HepG2 (cell line): ENCODE data around the gene THOC7. TPM values are rescaled to one million over a fixed set of nuclear protein-coding genes. Genes with fewer than 3 reads are reported as not detected.

Experiments
- GABPB1 ChIP-seq: IDR thresholded peaks from 2 replicates; pipeline ENCODE4 v1.6.1; 2016; ENCODE audit warnings: mild to moderate bottlenecking, missing genetic modification reagents, moderate library complexity, missing compliant biosample characterization
- GATAD2A ChIP-seq: IDR thresholded peaks from 2 replicates; pipeline ENCODE4 v1.6.1; 2016
- HES4 ChIP-seq: sonication (generic); formaldehyde crosslinking; IDR thresholded peaks from 2 replicates; pipeline ENCODE4 v1.9.0; 2021; ENCODE audit warnings: mild to moderate bottlenecking, missing genetic modification reagents, borderline replicate concordance
- LCORL ChIP-seq, 2 experiments: fragments of 450-650 bp in 1 of 2; sonication (generic) in 1 of 2; formaldehyde crosslinking in 1 of 2; IDR thresholded peaks; 2 replicates each; pipeline versions ENCODE4 v1.5.0 to v1.6.1; 2017 to 2020; ENCODE audit warnings: antibody characterized with exemption in 1 of 2, missing genetic modification reagents in 1 of 2
- MATR3 ChIP-seq: sonication (generic); formaldehyde crosslinking; IDR thresholded peaks from 2 replicates; pipeline ENCODE4 v1.4.0; 2020; ENCODE audit warnings: missing genetic modification reagents
- NR2F1 ChIP-seq, 2 experiments: fragments of 450-650 bp in 1 of 2; formaldehyde crosslinking in 1 of 2; IDR thresholded peaks; 2 replicates each; pipeline versions ENCODE4 v1.5.0 to v1.6.1; 2016 to 2020; ENCODE audit warnings: mild to moderate bottlenecking in 1 of 2, missing compliant biosample characterization in 1 of 2, missing genetic modification reagents in 1 of 2, moderate library complexity in 1 of 2
- PHF8 ChIP-seq: sonication (generic); formaldehyde crosslinking; IDR thresholded peaks from 2 replicates; pipeline ENCODE4 v1.5.0; 2020; ENCODE audit warnings: missing genetic modification reagents
- POGK ChIP-seq: sonication (generic); formaldehyde crosslinking; conservative IDR thresholded peaks from 2 replicates; pipeline ENCODE4 v1.8.0; 2022; ENCODE audit warnings: mild to moderate bottlenecking, moderate library complexity, missing genetic modification reagents
- RFX5 ChIP-seq: IDR thresholded peaks from 2 replicates; pipeline ENCODE4 v1.6.1; 2011; ENCODE audit warnings: low read depth, low read length, improper control_type of control experiment
- RNF2 ChIP-seq: fragments of 450-650 bp; conservative IDR thresholded peaks from 2 replicates; pipeline ENCODE4 v1.6.1; 2016; ENCODE audit warnings: low read depth
- SNAPC5 ChIP-seq: sonication (generic); formaldehyde crosslinking; IDR thresholded peaks from 2 replicates; pipeline ENCODE4 v1.8.1; 2023; ENCODE audit warnings: mild to moderate bottlenecking, missing genetic modification reagents, borderline replicate concordance
- TBP ChIP-seq: sonication (generic); formaldehyde crosslinking; IDR thresholded peaks from 2 replicates; pipeline ENCODE4 v1.5.0; 2020; ENCODE audit warnings: missing genetic modification reagents
- TBX2 ChIP-seq: sonication (generic); formaldehyde crosslinking; IDR thresholded peaks from 2 replicates; pipeline ENCODE4 v1.5.0; 2020; ENCODE audit warnings: missing genetic modification reagents, mild to moderate bottlenecking, borderline replicate concordance
- TOPORS ChIP-seq: sonication (generic); formaldehyde crosslinking; IDR thresholded peaks from 2 replicates; pipeline ENCODE4 v1.8.0; 2023; ENCODE audit warnings: mild to moderate bottlenecking, missing genetic modification reagents
- YY1 ChIP-seq: IDR thresholded peaks from 2 replicates; pipeline ENCODE4 v1.6.1; 2011; ENCODE audit warnings: low read length, low read depth, moderate library complexity, mild to moderate bottlenecking; ENCODE audit not compliant: insufficient read depth, insufficient replicate concordance
- ZBTB26 ChIP-seq: IDR thresholded peaks from 2 replicates; pipeline ENCODE4 v1.6.1; 2016; ENCODE audit warnings: missing compliant biosample characterization, missing genetic modification reagents, borderline replicate concordance
- ZFYVE20 ChIP-seq: sonication (generic); formaldehyde crosslinking; IDR thresholded peaks from 2 replicates; pipeline ENCODE4 v1.8.0; 2023; ENCODE audit warnings: low read depth, mild to moderate bottlenecking, moderate library complexity, missing genetic modification reagents, borderline replicate concordance
- ZNF3 ChIP-seq: IDR thresholded peaks from 2 replicates; pipeline ENCODE4 v1.7.0; 2017; ENCODE audit warnings: inconsistent platforms
- ZNF317 ChIP-seq: sonication (generic); formaldehyde crosslinking; IDR thresholded peaks from 2 replicates; pipeline ENCODE4 v1.5.0; 2020; ENCODE audit warnings: mild to moderate bottlenecking, missing genetic modification reagents
- ZNF589 ChIP-seq: sonication (generic); formaldehyde crosslinking; conservative IDR thresholded peaks from 2 replicates; pipeline ENCODE4 v1.8.0; 2022; ENCODE audit warnings: mild to moderate bottlenecking, moderate library complexity, missing genetic modification reagents
- ZNF607 ChIP-seq: sonication (generic); formaldehyde crosslinking; IDR thresholded peaks from 2 replicates; pipeline ENCODE4 v1.5.1; 2020; ENCODE audit warnings: missing genetic modification reagents, mild to moderate bottlenecking, borderline replicate concordance
- ZNF737 ChIP-seq: sonication (generic); formaldehyde crosslinking; IDR thresholded peaks from 2 replicates; pipeline ENCODE4 v1.5.0; 2020; ENCODE audit warnings: missing genetic modification reagents, mild to moderate bottlenecking, borderline replicate concordance
- ZNF749 ChIP-seq: sonication (generic); formaldehyde crosslinking; IDR thresholded peaks from 2 replicates; pipeline ENCODE4 v1.8.0; 2022; ENCODE audit warnings: mild to moderate bottlenecking, missing genetic modification reagents, moderate library complexity, borderline replicate concordance
- ZNF768 ChIP-seq: sonication (generic); formaldehyde crosslinking; IDR thresholded peaks from 2 replicates; pipeline ENCODE4 v1.4.0; 2020; ENCODE audit warnings: missing genetic modification reagents
- ZNF883 ChIP-seq: sonication (generic); formaldehyde crosslinking; IDR thresholded peaks from 2 replicates; pipeline ENCODE4 v1.5.1; 2020; ENCODE audit warnings: mild to moderate bottlenecking, missing genetic modification reagents; ENCODE audit errors: not compliant biosample characterization
- polyA plus RNA-seq, 8 experiments: library from polyadenylated mRNA; depleted of rRNA in 3 of 8; stranded (reverse) in 7 of 8; unstranded in 1 of 8; fragments of >200 nt; fragmentation: Illumina TruSeq in 4 of 8; extraction: Trizol in 4 of 8; gene quantifications; 2 replicates each; pipeline versions ENCODE4 v1.2.1 to v1.2.3, GENCODE V29; 2011 to 2016; ENCODE audit warnings: low read depth in 4 of 8, missing spikeins in 1 of 8, mixed read lengths in 1 of 8; ENCODE audit not compliant: insufficient read depth in 1 of 8
- total RNA-seq, 5 experiments: library from RNA; depleted of rRNA; stranded (reverse); fragments of >200 nt; fragmentation: Illumina TruSeq; extraction: Trizol; gene quantifications; 2 replicates each; pipeline ENCODE4 v1.2.3, GENCODE V29; 2016; ENCODE audit warnings: low read depth in 1 of 5

The THOC7 gene
- total and polyA plus RNA-seq, 2 of the 13 experiments (the other 11 are each of a cell fraction or from before 2014, with no cell fraction given) = 32.8 to 63.5 TPM

GRCh38 chr3:63864008-63864964 lies 681 bp upstream of the THOC7 start (continued):
- peak; percentile 37; the same call in 1 of the 2 replicates for TF ChIP-seq POGK (CRISPR knock-in tag)
- no peak for TF ChIP-seq HES4 (CRISPR knock-in tag)
- TF ChIP-seq ZFYVE20 (CRISPR knock-in tag) = no peak
- TF ChIP-seq TBX2 (CRISPR knock-in tag) = no peak
- no peak for TF ChIP-seq ZNF3 (CRISPR knock-in tag)
- TF ChIP-seq TOPORS (CRISPR knock-in tag) = no peak
- TF ChIP-seq ZNF749 (CRISPR knock-in tag) = 0 out of 2 replicates have a peak, but pooled peaks have one; percentile 34
- TF ChIP-seq PHF8 (CRISPR knock-in tag) = peak; percentile 63
- TF ChIP-seq NR2F1 (CRISPR knock-in tag; IDR thresholded peaks at IDR 0.05) = no peak
- no peak for TF ChIP-seq MATR3 (CRISPR knock-in tag)
- peak; percentile 72; the same call in 1 of the 2 replicates for TF ChIP-seq GABPB1 (CRISPR knock-in tag)
- no peak for TF ChIP-seq ZNF737
- peak; percentile 40 for TF ChIP-seq YY1
- TF ChIP-seq RNF2 = no peak
- TF ChIP-seq ZNF883 = no peak
- peak; percentile 22; the same call in 1 of the 2 replicates for TF ChIP-seq ZBTB26 (CRISPR knock-in tag)
- no peak for TF ChIP-seq GATAD2A (CRISPR knock-in tag)
- TF ChIP-seq ZNF317 (CRISPR knock-in tag) = no peak
- TF ChIP-seq ZNF589 (CRISPR knock-in tag) = no peak
- peak; percentile 24; the same call in 1 of the 2 replicates for TF ChIP-seq ZNF607 (CRISPR knock-in tag)
- peak; percentile 38; the same call in 1 of the 2 replicates for TF ChIP-seq ZNF768 (CRISPR knock-in tag)
- TF ChIP-seq SNAPC5 (CRISPR knock-in tag) = no peak
- TF ChIP-seq RFX5 = no peak
- no peak for TF ChIP-seq TBP (CRISPR knock-in tag)
- no peak for TF ChIP-seq LCORL (IDR thresholded peaks at IDR 0.05)
- TF ChIP-seq LCORL (CRISPR knock-in tag; IDR thresholded peaks at IDR 0.05) = no peak
